ENCODE data around the gene CDH26.
"Not testable (repeated sequence)": the region's sequence is repeated elsewhere in the genome, so short reads cannot be mapped to it uniquely, and the experiment has no call there.

The CDH26 gene

DNA sequence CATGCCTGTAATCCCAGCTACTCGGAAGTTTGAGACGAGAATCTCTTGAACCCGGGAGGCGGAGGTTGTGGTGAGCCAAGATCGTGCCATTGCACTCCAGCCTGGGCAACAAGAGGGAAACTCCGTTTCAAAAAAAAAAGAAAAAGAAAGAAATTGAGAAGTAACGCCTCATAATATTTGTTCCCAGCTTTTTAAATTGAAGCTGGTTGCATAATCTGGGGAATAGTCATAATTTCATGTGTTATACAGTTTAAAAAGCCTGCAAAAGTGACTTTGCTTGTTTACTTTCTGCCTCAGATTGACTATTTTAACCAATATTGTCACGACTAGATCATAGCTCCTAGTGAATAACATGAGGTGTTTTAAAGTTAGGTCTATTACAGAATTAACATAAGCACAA, 10.8 kb upstream of the CDH26 start:
- TF ChIP-seq, protein P1, sequence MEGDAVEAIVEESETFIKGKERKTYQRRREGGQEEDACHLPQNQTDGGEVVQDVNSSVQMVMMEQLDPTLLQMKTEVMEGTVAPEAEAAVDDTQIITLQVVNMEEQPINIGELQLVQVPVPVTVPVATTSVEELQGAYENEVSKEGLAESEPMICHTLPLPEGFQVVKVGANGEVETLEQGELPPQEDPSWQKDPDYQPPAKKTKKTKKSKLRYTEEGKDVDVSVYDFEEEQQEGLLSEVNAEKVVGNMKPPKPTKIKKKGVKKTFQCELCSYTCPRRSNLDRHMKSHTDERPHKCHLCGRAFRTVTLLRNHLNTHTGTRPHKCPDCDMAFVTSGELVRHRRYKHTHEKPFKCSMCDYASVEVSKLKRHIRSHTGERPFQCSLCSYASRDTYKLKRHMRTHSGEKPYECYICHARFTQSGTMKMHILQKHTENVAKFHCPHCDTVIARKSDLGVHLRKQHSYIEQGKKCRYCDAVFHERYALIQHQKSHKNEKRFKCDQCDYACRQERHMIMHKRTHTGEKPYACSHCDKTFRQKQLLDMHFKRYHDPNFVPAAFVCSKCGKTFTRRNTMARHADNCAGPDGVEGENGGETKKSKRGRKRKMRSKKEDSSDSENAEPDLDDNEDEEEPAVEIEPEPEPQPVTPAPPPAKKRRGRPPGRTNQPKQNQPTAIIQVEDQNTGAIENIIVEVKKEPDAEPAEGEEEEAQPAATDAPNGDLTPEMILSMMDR (conservative IDR thresholded peaks at IDR 0.05; ENCODE audit: control insufficient read depth, insufficient read depth, low read depth, low read length) = no peak
- no peak overlapping the region for H3K4me3 ChIP-seq (ENCODE audit: control insufficient read depth, low read depth, low read length)

DNA sequence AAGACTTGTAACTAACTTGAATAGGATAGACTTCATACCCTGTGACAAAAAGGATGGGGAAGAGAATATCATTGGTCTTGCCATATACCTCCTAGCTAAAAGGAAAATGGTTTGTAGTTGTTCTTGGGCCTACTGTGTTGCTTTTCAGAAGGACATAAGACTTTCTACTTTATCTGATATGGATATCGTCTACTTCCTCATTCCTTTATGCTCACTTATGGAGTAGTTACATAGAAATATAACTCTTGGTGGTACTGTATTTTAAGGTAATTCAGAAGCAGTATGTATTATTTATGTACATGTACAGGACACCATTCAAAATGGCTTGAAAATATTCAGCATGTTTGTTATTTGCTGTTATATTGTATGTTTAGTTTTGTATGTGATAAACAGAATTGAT, 10.0 kb upstream of the CDH26 start:
- no peak overlapping the region for H3K4me3 ChIP-seq (ENCODE audit: control insufficient read depth, low read depth, low read length)
- TF ChIP-seq, protein P1 (conservative IDR thresholded peaks at IDR 0.05; ENCODE audit: control insufficient read depth, insufficient read depth, low read depth, low read length) = no peak
- DNase-seq (ENCODE audit: low read depth) = no peak

More for the DNA sequence above, 10.8 kb upstream of the CDH26 start:
- DNase-seq (ENCODE audit: low read depth) = no peak

DNA sequence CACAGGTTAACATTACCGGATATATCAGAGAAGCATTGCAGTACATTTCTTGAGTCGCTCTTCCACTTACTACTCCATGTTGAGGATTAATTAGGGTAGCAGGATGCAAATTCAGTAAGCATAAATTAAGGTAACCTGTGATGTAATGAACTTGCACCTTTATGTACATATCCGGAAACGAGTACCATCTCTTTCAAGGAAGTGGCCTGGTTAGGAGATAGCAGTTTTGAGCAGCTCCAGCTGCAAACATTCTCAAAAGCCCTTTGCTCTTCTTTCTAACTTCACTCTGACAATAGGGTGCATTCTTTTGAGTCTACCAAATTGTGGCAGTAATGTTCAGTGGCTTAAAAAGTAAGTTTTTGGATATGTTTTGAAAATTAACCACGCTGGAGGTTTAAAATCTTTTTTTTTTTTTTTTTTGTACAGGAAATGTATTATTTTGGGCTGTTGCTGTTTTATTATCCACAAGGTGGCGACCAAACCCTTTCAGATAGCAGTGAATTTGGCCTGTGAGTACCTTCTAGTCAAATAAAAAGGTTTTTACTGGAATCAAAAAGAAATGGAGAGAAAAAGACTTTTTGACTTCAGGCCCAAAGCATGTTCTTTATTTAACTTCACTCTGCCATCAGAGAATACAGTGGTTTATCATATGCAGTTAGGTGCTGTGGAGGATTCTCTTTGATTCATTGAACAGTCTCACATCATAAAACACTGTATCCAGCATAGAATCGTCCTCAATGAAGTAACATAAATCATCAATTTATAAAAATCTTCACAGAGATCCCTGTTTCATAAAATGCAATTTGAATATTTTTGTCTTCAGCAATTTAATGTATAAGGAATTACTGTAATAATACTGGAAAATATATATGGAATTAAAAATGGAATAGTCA, 9.1 kb upstream of the CDH26 start:
- H3K4me3 ChIP-seq (ENCODE audit: control insufficient read depth, low read depth, low read length) = no peak overlapping the region
- DNase-seq (ENCODE audit: low read depth) = peak; percentile 70
- TF ChIP-seq, protein P1 (conservative IDR thresholded peaks at IDR 0.05; ENCODE audit: control insufficient read depth, insufficient read depth, low read depth, low read length) = peak; percentile 62

DNA sequence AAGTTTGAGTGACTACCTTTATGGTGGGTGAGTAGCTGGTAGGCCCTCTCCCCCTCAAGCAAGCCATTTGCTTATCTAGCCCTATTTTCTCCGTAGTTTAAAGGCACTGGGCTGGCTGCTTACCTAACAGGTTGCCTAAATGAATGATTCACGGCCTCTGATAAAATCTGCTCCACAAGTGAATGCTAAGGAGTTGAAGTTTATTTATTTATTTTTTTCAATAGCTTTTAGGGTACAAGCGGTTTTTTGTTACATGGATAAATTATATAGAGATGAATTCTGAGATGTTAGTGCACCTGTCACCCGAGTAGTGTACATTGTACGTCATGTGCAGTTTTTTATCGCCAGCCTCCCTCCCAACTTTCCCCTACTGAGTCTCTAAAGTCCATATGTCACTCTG, 8.3 kb upstream of the CDH26 start:
- TF ChIP-seq, protein P1 (conservative IDR thresholded peaks at IDR 0.05; ENCODE audit: control insufficient read depth, insufficient read depth, low read depth, low read length) = no peak
- DNase-seq (ENCODE audit: low read depth) = no peak
- H3K4me3 ChIP-seq (ENCODE audit: control insufficient read depth, low read depth, low read length) = no peak overlapping the region

DNA sequence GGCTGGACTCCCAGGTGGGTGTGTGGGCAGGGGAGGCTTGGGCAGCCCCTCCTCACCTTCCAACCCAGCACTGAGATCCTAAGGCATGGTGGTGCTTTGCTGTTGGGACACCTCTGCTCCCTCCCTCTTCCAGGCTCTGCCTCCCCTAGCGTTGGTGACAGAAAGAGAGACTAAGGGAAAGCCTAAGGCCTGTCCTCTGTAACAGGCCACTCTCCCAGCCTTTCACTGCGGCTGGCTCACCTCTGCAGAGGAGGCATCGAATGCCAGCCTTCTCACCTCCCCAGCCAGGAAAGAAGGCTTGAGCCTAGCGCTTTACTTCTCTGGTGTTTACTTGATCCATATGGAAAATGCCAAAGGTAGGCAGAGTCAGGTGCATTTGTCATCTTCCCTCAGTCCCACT, 3.5 kb upstream of the CDH26 start:
- TF ChIP-seq, protein P1 (conservative IDR thresholded peaks at IDR 0.05; ENCODE audit: control insufficient read depth, insufficient read depth, low read depth, low read length) = no peak
- H3K4me3 ChIP-seq (ENCODE audit: control insufficient read depth, low read depth, low read length) = no peak overlapping the region
- no peak for DNase-seq (ENCODE audit: low read depth)

DNA sequence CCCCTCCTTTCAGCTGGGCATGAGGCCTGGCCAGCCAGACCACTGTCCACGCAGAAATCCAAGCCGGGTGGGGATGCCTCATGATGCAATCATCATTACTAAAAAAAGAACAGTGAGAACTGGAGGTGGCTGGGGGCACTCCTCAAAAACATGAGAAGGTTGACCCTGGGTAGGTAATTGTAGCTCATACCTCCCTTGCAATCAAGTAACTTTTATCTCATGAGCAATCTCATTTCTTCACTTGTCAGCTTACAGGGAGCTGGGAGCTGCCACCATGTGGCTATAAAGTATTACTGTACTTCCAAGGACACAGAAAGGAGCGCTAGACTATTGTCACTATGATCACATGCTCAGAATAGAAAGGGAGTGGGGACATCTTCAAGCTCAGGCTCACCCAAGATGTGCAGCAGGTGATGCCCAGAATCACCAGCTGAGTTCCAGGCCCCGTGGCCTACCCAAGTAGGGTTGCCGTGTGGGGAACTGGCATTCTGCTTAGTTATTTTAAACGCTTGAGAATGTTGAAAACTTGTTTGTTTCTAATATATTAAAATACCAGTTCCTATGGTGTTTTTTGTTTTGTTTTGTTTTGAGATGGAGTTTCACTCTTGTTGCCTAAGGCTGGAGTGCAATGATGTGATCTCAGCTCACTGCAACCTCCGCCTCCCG, 3.0 kb upstream of the CDH26 start:
- TF ChIP-seq, protein P1 (conservative IDR thresholded peaks at IDR 0.05; ENCODE audit: control insufficient read depth, insufficient read depth, low read depth, low read length) = peak; percentile 10
- peak; percentile 8 for DNase-seq (ENCODE audit: low read depth)
- H3K4me3 ChIP-seq (ENCODE audit: control insufficient read depth, low read depth, low read length) = no peak overlapping the region

DNA sequence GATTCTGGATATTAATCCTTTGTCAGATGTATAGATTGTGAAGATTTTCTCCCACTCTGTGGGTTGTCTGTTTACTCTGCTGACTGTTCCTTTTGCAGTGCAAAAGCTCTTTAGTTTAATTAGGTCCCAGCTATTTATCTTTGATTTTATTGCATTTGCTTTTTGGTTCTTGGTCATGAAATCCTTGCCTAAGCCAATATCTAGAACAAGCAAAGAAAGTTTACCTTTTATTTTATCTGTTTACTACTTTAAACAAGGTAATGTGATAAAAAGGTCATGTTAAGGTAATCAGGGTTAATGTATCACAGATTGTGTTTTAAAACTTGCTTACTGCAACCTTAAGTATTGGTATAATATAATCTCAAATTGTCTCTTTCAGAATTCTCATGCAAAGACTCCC, 655 bp upstream of the CDH26 start:
- H3K4me3 ChIP-seq (ENCODE audit: control insufficient read depth, low read depth, low read length); DNase-seq (ENCODE audit: low read depth): not testable (repeated sequence)

Data from fibroblast of mammary gland (primary cell).